ENCODE data around the gene ABITRAM. TPM values are rescaled to one million over a fixed set of nuclear protein-coding genes. Genes with fewer than 3 reads are reported as not detected.

The ABITRAM gene
- total RNA-seq, 1 experiment from 2014 or later, result 13.4 TPM

DNA sequence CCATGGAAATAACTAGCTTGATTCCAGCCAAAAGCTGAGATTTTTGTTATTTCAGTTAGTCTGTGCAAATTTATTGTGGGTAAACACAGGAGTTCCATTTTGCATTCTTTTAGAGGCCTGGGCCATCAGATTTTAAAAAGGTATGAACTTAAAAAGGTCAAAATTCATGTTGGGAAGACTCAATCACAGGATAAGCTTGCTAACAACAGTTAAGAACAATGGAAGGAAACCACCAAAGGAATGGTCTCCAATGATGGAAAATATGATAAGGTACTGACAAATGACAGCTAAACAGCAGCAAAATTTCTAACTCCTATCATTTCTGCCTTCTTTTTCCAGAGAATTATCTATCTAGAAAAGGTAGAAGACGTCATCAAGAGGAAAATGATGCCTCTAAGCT is 16.0 kb downstream of the ABITRAM start:
- no peak for DNase-seq (ENCODE audit: low read depth, low spot score)
- no peak overlapping the region for H3K9ac ChIP-seq (ENCODE audit: low read length)
- ChIA-PET RAD21 (ENCODE audit: low non-redundant PET in 1 of 2, low total read pairs in 2 of 2, uncharacterized antibody in 2 of 2, unreplicated experiment in 2 of 2) (no interaction called here), CTCF (no interaction called here), POLR2A (interaction anchor here (0.7 kb wide), 1 partner anchor 113 kb away, joined by 3 read pairs; no protein-coding TSS in a partner anchor)
- H3K4me3 ChIP-seq (replicated peaks in 1 of 2; ENCODE audit: low read depth in 1 of 2, low read length in 2 of 2), result no peak overlapping the region
- no TSS peak for BruUV-seq (replicated peaks)
- H3K27ac ChIP-seq (ENCODE audit: low read depth, low read length), result no peak overlapping the region
- peaks cover 0 to 8% of the 10 kb centered on the region in 2 experiments; a peak in 1 of 4 replicates for H3K36me3 ChIP-seq (ENCODE audit: control insufficient read depth in 1 of 2, insufficient read depth in 2 of 2, low read length in 2 of 2)
- H4K20me1 ChIP-seq (ENCODE audit: insufficient read depth), result no peaks in the 10 kb centered on the region
- H3K79me2 ChIP-seq (ENCODE audit: insufficient read depth, low read length), result no peaks in the 10 kb centered on the region
- H3K4me1 ChIP-seq (ENCODE audit: control insufficient read depth in 1 of 2, insufficient read depth in 2 of 2, low read length in 2 of 2), result no peaks in the 10 kb centered on the region
- ATAC-seq, result no peak
- TF ChIP-seq ZNF274 (IDR thresholded peaks at IDR 0.05; ENCODE audit: low read depth, low read length), result no peak
- TF ChIP-seq FOSL1 (IDR thresholded peaks at IDR 0.05; ENCODE audit: low read depth), result no peak
- TF ChIP-seq EZH2phosphoT487 (IDR thresholded peaks at IDR 0.05; ENCODE audit: borderline replicate concordance), result no peak
- no peak for TF ChIP-seq ELF1 (IDR thresholded peaks at IDR 0.05; ENCODE audit: borderline replicate concordance, low read depth)
- TF ChIP-seq SRF (IDR thresholded peaks at IDR 0.05; ENCODE audit: low read depth), result no peak
- TF ChIP-seq RAD21 (IDR thresholded peaks at IDR 0.05; ENCODE audit: low read depth), result no peak
- TF ChIP-seq, protein P1, sequence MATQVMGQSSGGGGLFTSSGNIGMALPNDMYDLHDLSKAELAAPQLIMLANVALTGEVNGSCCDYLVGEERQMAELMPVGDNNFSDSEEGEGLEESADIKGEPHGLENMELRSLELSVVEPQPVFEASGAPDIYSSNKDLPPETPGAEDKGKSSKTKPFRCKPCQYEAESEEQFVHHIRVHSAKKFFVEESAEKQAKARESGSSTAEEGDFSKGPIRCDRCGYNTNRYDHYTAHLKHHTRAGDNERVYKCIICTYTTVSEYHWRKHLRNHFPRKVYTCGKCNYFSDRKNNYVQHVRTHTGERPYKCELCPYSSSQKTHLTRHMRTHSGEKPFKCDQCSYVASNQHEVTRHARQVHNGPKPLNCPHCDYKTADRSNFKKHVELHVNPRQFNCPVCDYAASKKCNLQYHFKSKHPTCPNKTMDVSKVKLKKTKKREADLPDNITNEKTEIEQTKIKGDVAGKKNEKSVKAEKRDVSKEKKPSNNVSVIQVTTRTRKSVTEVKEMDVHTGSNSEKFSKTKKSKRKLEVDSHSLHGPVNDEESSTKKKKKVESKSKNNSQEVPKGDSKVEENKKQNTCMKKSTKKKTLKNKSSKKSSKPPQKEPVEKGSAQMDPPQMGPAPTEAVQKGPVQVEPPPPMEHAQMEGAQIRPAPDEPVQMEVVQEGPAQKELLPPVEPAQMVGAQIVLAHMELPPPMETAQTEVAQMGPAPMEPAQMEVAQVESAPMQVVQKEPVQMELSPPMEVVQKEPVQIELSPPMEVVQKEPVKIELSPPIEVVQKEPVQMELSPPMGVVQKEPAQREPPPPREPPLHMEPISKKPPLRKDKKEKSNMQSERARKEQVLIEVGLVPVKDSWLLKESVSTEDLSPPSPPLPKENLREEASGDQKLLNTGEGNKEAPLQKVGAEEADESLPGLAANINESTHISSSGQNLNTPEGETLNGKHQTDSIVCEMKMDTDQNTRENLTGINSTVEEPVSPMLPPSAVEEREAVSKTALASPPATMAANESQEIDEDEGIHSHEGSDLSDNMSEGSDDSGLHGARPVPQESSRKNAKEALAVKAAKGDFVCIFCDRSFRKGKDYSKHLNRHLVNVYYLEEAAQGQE (IDR thresholded peaks at IDR 0.05; ENCODE audit: low read depth), result no peak
- TF ChIP-seq, protein P2, sequence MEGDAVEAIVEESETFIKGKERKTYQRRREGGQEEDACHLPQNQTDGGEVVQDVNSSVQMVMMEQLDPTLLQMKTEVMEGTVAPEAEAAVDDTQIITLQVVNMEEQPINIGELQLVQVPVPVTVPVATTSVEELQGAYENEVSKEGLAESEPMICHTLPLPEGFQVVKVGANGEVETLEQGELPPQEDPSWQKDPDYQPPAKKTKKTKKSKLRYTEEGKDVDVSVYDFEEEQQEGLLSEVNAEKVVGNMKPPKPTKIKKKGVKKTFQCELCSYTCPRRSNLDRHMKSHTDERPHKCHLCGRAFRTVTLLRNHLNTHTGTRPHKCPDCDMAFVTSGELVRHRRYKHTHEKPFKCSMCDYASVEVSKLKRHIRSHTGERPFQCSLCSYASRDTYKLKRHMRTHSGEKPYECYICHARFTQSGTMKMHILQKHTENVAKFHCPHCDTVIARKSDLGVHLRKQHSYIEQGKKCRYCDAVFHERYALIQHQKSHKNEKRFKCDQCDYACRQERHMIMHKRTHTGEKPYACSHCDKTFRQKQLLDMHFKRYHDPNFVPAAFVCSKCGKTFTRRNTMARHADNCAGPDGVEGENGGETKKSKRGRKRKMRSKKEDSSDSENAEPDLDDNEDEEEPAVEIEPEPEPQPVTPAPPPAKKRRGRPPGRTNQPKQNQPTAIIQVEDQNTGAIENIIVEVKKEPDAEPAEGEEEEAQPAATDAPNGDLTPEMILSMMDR (IDR thresholded peaks at IDR 0.05 in 2 of 3, conservative IDR thresholded peaks at IDR 0.05 in 1 of 3; ENCODE audit: borderline replicate concordance in 1 of 3, insufficient read depth in 1 of 3, low read depth in 2 of 3, low read length in 2 of 3), result no peak
- TF ChIP-seq POLR2AphosphoS5 (IDR thresholded peaks at IDR 0.05; ENCODE audit: low read depth, low read length), result no peak
- no peaks in the 10 kb centered on the region for H3K9me2 ChIP-seq (ENCODE audit: insufficient read depth)
- no peak overlapping the region for H3K4me2 ChIP-seq (ENCODE audit: low read length)
- no peaks in the 10 kb centered on the region for H3K9me3 ChIP-seq (ENCODE audit: control insufficient read depth in 1 of 2, insufficient read depth in 1 of 2, low read depth in 1 of 2, low read length in 2 of 2)
- no peaks in the 10 kb centered on the region for H3K27me3 ChIP-seq (ENCODE audit: insufficient read depth, low read length)
- intact Hi-C loops (cut with micrococcal nuclease), result loop anchor here (5.0 kb wide), 1 partner anchor 1307 kb away; the partner anchor contains the start of gene TXN
- H2AFZ ChIP-seq (ENCODE audit: low read depth, low read length, poor library complexity, severe bottlenecking), result no peak overlapping the region

Measured in HCT116 (cell line).